Measurements from ENCODE around the gene KNCN. TPM values are rescaled to one million over a fixed set of nuclear protein-coding genes. Genes with fewer than 3 reads are reported as not detected.

The KNCN gene
- total and polyA plus RNA-seq, 8 donors, result not detected

GRCh38 chr1:46585312-46585938, 34.0 kb upstream of the KNCN start:
- FAIRE-seq (no peak), ATAC-seq (peak in 2 of 4 donors; percentile 5 to 58), DNase-seq (no peak)
- H3K27me3 ChIP-seq, result no peaks in the 10 kb centered on the region
- H3K4me3 ChIP-seq, result no peak overlapping the region
- no peak for TF ChIP-seq CTCF (IDR thresholded peaks at IDR 0.05)
- WGBS, 2 donors, result 61 to 62% methylated on average over 12 of the region's 12 CpGs
- no peaks in the 10 kb centered on the region for H3K9me3 ChIP-seq
- peaks cover 0 to 8% (median 0%) of the 10 kb centered on the region in 3 donors for H3K4me1 ChIP-seq
- peaks cover 0 to 45% (median 19%) of the 10 kb centered on the region in 3 donors for H3K36me3 ChIP-seq
- intact Hi-C loops (cut with DNase I), result no loop called here
- H3K27ac ChIP-seq, result no peak overlapping the region

- Histone ChIP-seq H3K27ac (no peak overlapping the region), H3K27me3 (no peaks in the 10 kb centered on the region), H3K4me1 (peaks cover 0 to 8% (median 0%) of the 10 kb centered on the region in 3 donors), H3K4me3 (no peak overlapping the region), H3K36me3 (peaks cover 0 to 47% (median 33%) of the 10 kb centered on the region in 3 donors), H3K9me3 (no peaks in the 10 kb centered on the region)
- FAIRE-seq, result no peak
- 77 to 79% methylated on average over 5 of the region's 5 CpGs for WGBS, 2 donors
- no peak for TF ChIP-seq CTCF (IDR thresholded peaks at IDR 0.05)
- ATAC-seq, result no peak
- intact Hi-C loops (cut with DNase I), result no loop called here
- no peak for DNase-seq
Observed at GRCh38 chr1:46583494-46583893, 32.0 kb upstream of the KNCN start.

GRCh38 chr1:46582972-46583371, 31.5 kb upstream of the KNCN start:
- FAIRE-seq, result no peak
- intact Hi-C loops (cut with DNase I), result no loop called here
- ATAC-seq, result no peak
- no peak for TF ChIP-seq CTCF (IDR thresholded peaks at IDR 0.05)
- DNase-seq, result no peak
- H3K27me3 ChIP-seq, result no peaks in the 10 kb centered on the region
- no peak overlapping the region for H3K27ac ChIP-seq
- H3K4me1 ChIP-seq, result peaks cover 0 to 4% (median 0%) of the 10 kb centered on the region in 3 donors
- WGBS, 2 donors, result 61 to 62% methylated on average over 7 of the region's 7 CpGs
- H3K4me3 ChIP-seq, result no peak overlapping the region
- H3K9me3 ChIP-seq, result no peaks in the 10 kb centered on the region
- peaks cover 0 to 49% (median 33%) of the 10 kb centered on the region in 3 donors for H3K36me3 ChIP-seq

GRCh38 chr1:46581681-46582455, 30.4 kb upstream of the KNCN start:
- no peak overlapping the region for H3K27ac ChIP-seq
- H3K9me3 ChIP-seq, result no peaks in the 10 kb centered on the region
- DNase-seq (no peak), FAIRE-seq (no peak), ATAC-seq (no peak)
- H3K4me3 ChIP-seq, result no peak overlapping the region
- no peak for TF ChIP-seq CTCF (IDR thresholded peaks at IDR 0.05)
- WGBS, 2 donors, result 77 to 83% methylated on average over 4 of the region's 4 CpGs
- H3K27me3 ChIP-seq, result no peaks in the 10 kb centered on the region
- peaks cover 0 to under 1% (median 0%) of the 10 kb centered on the region in 3 donors for H3K4me1 ChIP-seq
- intact Hi-C loops (cut with DNase I), result no loop called here
- peaks cover 0 to 60% (median 34%) of the 10 kb centered on the region in 3 donors for H3K36me3 ChIP-seq

Data from pancreas (tissue), 10 donors.